HCEC 1CT (cell line): ENCODE results near the gene ATP13A2.
A peak's percentile ranks its signal among the peaks of the same experiment; 100 is the strongest.

Experiments used
- DNase-seq: peaks from one replicate; pipeline ENCODE4 v3.0.0-alpha.2; 2017

Gene ATP13A2

GRCh38 chr1:17027900-17028299, 16.2 kb upstream of the ATP13A2 start:
- no peak for DNase-seq

DNA sequence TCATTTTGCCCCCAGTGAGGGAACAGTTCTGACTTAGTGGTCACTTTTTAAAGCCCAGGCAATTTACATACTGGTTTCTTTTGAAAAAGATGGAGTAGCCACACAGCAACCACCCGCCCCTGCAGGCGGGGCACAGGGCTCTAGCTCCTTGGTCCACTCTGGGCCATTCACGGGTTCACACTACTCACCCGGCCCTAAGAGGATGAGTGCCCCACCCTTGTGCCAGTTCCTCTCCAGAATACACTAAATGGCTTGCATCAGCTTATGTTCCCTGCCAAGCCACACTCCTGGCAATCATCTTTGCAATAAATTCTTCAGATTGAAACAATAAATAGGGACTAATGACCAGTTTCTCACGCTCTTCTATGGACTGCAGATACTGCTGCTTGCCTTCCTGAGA, 15.7 kb upstream of the ATP13A2 start:
- DNase-seq = no peak

- no peak for DNase-seq
Observed at GRCh38 chr1:17024721-17025120, 13.0 kb upstream of the ATP13A2 start.

DNA sequence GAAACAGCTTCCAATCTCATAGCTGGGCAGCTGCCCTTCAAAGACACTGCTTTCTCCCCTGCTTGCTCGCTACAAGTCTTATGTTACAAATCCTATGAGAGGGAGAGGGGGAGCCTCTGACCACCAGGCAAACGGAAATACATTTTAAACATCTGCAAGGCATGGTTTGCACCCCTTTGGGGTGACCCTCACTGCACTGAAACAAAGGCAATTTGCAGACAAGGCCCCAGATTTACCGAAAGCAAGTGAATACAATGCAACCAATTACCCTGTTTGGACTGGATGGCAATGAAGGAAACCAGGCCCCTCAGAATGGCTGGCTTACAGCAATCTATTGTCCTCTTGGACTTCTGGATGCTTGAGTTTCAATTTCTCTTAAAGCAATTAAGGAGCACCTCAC, 11.8 kb upstream of the ATP13A2 start:
- DNase-seq = no peak

- DNase-seq = no peak
Observed at GRCh38 chr1:17023102-17023501, 11.4 kb upstream of the ATP13A2 start.

GRCh38 chr1:17021896-17022295, 10.2 kb upstream of the ATP13A2 start:
- DNase-seq = no peak

GRCh38 chr1:17020502-17020901, 8.8 kb upstream of the ATP13A2 start:
- no peak for DNase-seq

DNA sequence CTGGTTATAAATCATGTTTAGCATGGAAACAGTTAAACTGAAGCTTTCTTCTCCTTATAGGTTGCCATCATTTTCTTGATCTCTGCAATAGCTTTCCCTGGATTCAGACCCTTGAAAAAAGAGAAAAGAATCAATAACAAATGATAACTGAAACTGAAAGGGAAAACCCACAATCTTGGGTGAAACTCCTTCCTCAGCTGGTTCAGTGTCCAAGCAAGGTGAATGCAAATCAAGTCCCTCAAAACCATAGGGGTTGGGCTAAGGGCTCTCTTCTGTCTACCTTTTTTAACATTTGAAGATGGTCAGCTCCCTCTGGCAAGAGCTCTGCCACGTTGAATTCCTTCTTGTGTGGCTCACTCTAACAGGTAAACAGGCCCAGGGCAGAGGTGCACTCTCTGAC, 7.1 kb upstream of the ATP13A2 start:
- DNase-seq = no peak

DNA sequence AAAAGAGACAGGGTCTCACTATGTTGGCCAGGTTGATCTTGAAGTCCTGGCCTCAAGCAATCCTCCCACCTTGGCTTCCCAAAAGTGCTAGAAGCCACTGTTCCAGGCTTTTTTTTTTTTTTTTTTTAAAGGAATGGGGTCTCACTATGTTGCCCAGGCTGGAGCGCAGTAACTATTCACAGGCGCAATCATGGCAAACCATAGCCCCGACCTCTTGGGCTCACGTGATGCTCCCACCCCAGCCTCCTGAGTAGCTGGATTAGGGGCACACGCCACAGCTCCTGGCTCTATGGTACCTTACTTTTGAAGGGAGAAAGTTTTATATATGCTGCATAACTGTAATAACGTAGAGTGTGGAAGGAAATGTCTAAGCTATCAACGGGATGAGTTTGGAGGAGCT, 5.7 kb upstream of the ATP13A2 start:
- DNase-seq = no peak

DNA sequence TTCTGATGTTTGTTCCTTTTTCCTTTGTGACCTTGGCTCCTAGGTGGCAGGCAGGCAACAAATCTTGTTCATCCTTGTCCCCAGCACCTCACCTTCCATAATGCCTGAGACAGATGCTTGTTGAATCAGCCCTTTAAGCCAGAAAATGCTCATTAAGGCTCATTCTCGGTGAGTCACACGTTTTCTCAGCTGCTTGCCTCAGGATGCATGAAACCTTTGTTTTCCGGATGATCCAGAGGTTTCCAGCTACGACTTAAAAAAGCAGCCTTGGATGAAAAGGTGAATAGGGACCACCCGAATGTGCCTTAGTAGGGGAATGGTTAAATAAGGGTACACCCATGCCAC, 4.6 kb upstream of the ATP13A2 start:
- DNase-seq = peak; percentile 18

GRCh38 chr1:17014671-17015567, 3.2 kb upstream of the ATP13A2 start:
- no peak for DNase-seq

GRCh38 chr1:17013491-17014320, 2.0 kb upstream of the ATP13A2 start:
- no peak for DNase-seq

DNA sequence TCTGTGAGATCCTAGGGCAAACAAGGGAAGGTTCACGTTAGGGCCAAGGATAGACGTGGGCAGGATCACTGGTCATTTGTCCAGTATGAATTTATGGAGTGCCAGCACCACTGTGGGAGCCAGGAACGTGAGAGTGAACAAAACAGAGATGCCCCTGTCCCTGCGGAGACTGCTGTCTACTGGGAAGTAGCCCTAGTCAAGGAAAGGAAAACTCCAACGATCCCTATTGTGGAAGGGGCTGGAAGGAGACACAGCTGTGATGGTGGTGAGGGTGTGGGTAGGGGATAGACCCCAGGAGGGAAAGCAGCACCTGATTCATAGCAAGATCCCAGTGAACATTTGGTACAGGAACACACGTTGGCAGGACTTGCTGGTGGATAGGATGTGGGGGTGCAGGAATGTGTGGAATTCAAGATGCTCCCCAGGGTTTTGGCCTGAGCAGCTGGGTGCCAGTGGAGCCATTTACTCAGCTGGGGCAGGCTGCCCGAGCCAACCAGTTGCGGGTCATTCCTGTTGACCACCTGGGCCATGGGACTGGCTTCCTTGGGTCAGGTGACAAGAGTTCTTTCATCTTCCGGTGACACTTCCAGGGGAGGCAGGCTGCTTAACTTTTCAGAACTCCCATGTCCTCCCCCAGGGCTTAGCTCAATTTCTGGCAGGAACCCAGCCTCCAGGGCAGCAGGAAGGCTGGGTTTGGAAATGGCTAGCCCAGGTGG, 1.2 kb upstream of the ATP13A2 start:
- DNase-seq = peak; percentile 24

- no peak for DNase-seq
Observed at GRCh38 chr1:17011092-17011438, 663 bp downstream of the ATP13A2 start.

DNA sequence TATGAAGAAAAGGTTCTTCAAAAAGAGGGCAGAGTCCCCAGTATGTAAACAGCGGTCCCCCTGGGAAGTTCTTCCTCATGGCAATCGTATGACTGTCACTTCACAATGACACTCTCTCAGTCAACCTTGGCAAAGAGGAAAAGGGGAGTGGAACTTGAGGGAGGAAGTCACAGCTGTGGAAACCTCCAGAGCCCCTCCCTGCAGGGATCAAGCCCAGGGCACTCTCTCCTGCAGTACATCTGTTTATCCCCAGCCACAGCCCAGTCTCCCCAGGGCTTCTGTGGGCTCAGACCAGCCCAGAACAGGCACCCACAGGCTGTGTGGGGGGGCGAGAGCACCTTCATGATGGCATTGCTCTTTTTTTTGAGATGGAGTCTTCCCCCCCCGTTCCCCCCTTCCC, 2.0 kb downstream of the ATP13A2 start:
- DNase-seq = no peak

- DNase-seq = no peak
Observed at GRCh38 chr1:17008208-17008855, 3.4 kb downstream of the ATP13A2 start.

DNA sequence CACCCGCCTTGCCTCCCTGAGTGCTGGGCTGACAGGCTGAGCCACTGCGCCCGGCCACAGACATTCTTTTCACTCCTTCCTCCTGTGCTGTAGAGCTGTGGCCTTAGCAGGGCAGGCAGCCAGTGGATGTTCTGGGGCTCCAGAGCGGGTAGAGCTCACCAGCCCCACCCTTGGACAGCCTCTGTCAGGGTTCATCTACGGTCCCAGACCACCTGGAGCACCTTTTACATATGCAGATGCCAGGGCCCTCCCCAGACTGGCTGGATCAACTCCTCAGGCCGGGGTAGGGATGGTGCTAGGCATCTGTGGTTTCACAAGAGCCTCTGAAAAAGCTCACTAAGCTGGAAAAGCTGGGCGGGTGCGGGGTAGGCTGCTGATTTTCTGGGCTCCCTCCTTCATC, 4.6 kb downstream of the ATP13A2 start:
- DNase-seq = no peak

- DNase-seq = no peak
Observed at GRCh38 chr1:17005365-17005740, 6.4 kb downstream of the ATP13A2 start.

DNA sequence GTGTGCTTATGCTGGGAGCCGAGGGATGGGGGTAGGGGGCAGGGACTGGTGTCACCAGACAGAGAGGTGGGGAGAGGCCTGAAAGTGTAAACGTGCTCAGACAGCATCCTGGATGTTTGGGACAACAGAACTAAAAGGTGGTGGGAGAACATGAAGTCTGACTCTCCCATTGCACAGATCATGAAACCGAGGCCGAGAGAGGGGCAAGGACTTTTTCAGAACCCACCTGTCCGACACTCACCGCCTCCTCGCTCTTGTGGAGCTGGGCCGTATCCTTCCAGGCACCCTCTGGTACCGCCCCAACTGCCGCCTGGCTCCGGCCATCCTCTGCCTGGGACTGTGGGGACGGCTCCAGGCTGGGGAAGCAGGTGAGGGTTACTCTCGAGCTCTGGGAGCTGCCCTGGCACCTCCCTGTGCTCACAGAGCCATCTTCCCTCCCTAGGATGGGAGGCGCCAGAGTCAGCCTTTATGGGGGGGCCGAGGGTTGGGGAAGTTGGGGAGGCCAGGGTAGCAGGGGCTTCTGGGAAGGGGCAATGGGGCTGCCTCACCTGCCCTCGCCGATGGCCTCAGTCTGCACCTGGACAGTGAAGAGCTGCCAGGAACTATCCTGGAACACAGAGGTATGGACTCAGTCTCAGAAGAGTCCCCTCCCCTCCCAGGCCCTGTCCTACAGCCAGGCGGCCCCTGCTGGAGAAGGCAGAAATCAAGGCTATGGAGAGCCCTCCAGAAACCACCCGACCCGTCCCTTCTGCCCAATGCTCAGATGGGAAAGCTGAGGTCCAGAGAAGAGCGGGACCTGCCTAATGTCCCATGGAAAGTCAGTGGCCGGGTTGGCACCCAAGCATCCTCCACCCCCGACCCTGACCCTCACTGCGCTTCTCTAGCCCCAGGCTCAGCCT, 7.0 kb downstream of the ATP13A2 start:
- DNase-seq = no peak

DNA sequence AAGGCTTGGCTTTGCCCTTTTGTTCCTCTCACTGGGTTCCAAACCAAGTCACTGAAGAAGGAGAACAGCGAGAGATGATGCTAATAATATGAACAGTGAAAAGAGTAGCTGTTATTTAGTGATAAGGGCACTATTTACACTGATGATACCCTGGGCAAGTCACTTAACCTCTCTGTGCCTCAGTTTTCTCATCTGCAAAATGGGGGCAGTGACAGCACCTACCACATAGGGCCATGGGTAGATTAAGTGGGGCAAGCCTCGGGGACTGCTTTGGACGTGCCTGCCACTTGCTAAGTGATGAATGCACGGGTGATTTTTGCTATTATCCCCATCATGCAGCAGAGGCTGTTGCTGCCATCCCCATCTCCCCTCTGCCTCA, 9.2 kb downstream of the ATP13A2 start:
- DNase-seq = no peak

DNA sequence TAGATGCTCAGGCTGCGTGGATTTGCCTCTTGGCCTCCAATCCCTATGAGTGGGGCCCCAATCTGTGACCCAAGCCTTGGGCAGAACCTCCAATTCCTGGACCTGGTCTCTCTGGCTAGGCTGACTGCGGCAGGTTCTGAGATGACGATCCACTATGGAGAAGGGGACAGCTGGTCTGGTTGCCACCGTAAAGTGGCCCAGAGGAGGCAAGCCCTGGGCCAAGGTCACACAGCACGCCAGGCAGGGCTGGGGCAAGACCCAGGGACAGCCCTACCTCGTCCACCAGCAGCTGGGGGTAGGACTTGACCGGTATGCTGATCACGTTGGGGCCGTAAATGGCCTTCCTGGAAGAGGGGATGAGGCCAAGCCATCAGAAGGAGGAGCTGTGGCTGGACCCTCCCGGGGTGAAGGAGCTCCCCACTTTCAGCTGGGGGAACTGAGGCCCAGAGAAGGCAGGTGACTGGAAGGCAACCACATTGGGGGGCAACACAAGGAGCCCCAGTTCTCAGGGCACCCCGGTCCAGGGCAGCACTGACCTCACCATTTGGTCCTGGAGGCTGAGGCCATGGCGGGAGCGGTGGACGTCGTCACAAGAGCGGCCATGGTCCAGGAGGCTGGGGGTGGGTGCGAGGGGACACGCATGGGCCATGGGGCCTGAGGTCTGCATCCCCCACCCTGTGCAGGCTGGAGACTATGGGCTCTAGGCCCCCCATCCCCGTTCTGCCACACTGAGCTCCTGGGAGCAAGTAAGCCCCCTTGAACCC, 9.8 kb downstream of the ATP13A2 start:
- no peak for DNase-seq
